ENCODE measurements around the gene PARP12.

Gene PARP12

GRCh38 chr7:140007051-140007690 is 55.6 kb downstream of the PARP12 start:
- Mint-ChIP-seq H3K4me3 (no peak overlapping the region), H3K27me3 (ENCODE audit: low read depth) (peaks cover 28% of the 10 kb centered on the region), H3K36me3 (ENCODE audit: low read depth) (no peaks in the 10 kb centered on the region), H3K9me3 (no peaks in the 10 kb centered on the region), H3K27ac (no peak overlapping the region), H3K4me1 (peaks cover 4% of the 10 kb centered on the region)
- TF ChIP-seq CTCF (IDR thresholded peaks at IDR 0.05; ENCODE audit: unreplicated experiment in 3 of 3), result no peak

DNA sequence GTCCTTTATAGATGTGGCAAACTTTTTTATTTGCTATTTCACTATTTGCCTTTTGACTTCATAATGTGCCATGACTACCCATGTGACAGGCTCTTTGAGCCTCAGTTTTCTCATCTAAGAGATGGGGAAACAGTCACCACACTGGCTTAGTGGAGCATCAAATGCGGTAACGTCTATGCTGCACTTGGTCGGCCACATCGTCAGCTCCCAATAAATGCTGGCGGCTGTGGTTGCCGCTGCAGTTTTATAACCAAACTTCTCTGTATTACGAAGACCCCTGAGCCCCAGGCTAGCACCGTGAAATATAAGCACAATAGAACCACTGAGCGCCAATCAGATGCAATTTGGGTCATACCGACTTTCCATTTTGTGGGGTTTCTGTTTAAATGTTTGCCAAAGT is 56.2 kb downstream of the PARP12 start:
- H3K4me1 Mint-ChIP-seq, result peaks cover 7% of the 10 kb centered on the region
- no peaks in the 10 kb centered on the region for H3K9me3 Mint-ChIP-seq
- H3K4me3 Mint-ChIP-seq, result no peak overlapping the region
- H3K27ac Mint-ChIP-seq, result no peak overlapping the region
- H3K36me3 Mint-ChIP-seq (ENCODE audit: low read depth), result no peaks in the 10 kb centered on the region
- peaks cover 22% of the 10 kb centered on the region for H3K27me3 Mint-ChIP-seq (ENCODE audit: low read depth)
- TF ChIP-seq CTCF (IDR thresholded peaks at IDR 0.05; ENCODE audit: unreplicated experiment in 3 of 3), result no peak

GRCh38 chr7:140005754-140006503 is 56.8 kb downstream of the PARP12 start:
- Mint-ChIP-seq H3K4me3 (no peak overlapping the region), H3K4me1 (peaks cover 7% of the 10 kb centered on the region), H3K27ac (no peak overlapping the region), H3K9me3 (no peaks in the 10 kb centered on the region), H3K36me3 (ENCODE audit: low read depth) (no peaks in the 10 kb centered on the region), H3K27me3 (ENCODE audit: low read depth) (peaks cover 18% of the 10 kb centered on the region)
- TF ChIP-seq CTCF (IDR thresholded peaks at IDR 0.05; ENCODE audit: unreplicated experiment in 3 of 3), result peak in 1 of 3 experiments; percentile 18

- no peak overlapping the region for H3K27ac Mint-ChIP-seq
- no peak for TF ChIP-seq CTCF (IDR thresholded peaks at IDR 0.05; ENCODE audit: unreplicated experiment in 3 of 3)
- peaks cover 7% of the 10 kb centered on the region for H3K4me1 Mint-ChIP-seq
Observed at GRCh38 chr7:140005341-140005740, 57.4 kb downstream of the PARP12 start.

GRCh38 chr7:140004672-140005071 is 58.1 kb downstream of the PARP12 start:
- Mint-ChIP-seq H3K27me3 (ENCODE audit: low read depth) (peaks cover 17% of the 10 kb centered on the region), H3K4me3 (no peak overlapping the region), H3K9me3 (no peaks in the 10 kb centered on the region), H3K27ac (no peak overlapping the region), H3K36me3 (ENCODE audit: low read depth) (no peaks in the 10 kb centered on the region), H3K4me1 (peaks cover 7% of the 10 kb centered on the region)
- TF ChIP-seq CTCF (IDR thresholded peaks at IDR 0.05; ENCODE audit: unreplicated experiment in 3 of 3), result no peak

More at GRCh38 chr7:140005341-140005740, 57.4 kb downstream of the PARP12 start:
- Mint-ChIP-seq H3K9me3 (no peaks in the 10 kb centered on the region), H3K27me3 (ENCODE audit: low read depth) (peaks cover 15% of the 10 kb centered on the region), H3K4me3 (no peak overlapping the region), H3K36me3 (ENCODE audit: low read depth) (no peaks in the 10 kb centered on the region)
